VCaP (cell line): ENCODE measurements around the gene OTUB1.
"Not testable (repeated sequence)": the region's sequence is repeated elsewhere in the genome, so short reads cannot be mapped to it uniquely, and the experiment has no call there.

Source experiments
- H3K27ac ChIP-seq: fragments of 450-650 bp; 2 replicates; pipeline ENCODE4 v1.5.1; 2017
- TF ChIP-seq, protein P1 (sequence below): fragments of 450-650 bp; conservative IDR thresholded peaks from 2 replicates; pipeline ENCODE4 v1.5.1; 2017; ENCODE audit warnings: mild to moderate bottlenecking, moderate library complexity

Gene OTUB1

DNA sequence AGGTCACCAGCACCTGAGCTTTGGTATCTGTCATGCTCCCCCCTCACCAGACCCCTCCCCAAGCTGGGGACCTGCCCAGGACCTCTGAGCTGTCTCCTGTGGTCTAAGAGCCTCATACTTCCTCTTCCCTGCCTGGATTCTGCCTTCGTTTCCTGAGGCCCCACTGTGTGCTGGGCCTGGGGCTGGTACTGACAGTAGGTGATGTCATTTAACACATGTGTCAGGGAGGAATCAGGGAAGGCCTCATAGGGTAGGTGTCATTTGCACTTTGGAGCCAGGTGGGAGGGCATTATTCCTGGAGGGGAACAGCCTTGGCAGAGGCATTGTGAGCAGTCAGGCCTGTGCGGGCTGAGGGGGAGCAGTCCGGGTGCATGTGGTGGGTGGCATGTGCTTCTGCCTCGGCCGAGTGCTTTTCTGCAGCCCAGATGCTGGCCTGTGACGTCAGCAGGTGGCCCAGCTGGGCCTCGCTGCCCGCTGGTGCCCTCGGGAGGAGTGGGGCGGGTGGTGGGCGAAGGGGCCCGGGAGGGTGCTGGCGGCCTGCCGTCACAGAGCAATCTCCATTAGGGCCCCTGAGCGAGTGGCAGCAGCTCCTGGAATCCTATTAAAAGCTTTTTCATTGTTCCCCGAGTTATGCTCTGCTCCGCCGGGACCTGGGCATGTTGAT, 58.6 kb downstream of the OTUB1 start:
- TF ChIP-seq, protein P1, sequence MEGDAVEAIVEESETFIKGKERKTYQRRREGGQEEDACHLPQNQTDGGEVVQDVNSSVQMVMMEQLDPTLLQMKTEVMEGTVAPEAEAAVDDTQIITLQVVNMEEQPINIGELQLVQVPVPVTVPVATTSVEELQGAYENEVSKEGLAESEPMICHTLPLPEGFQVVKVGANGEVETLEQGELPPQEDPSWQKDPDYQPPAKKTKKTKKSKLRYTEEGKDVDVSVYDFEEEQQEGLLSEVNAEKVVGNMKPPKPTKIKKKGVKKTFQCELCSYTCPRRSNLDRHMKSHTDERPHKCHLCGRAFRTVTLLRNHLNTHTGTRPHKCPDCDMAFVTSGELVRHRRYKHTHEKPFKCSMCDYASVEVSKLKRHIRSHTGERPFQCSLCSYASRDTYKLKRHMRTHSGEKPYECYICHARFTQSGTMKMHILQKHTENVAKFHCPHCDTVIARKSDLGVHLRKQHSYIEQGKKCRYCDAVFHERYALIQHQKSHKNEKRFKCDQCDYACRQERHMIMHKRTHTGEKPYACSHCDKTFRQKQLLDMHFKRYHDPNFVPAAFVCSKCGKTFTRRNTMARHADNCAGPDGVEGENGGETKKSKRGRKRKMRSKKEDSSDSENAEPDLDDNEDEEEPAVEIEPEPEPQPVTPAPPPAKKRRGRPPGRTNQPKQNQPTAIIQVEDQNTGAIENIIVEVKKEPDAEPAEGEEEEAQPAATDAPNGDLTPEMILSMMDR = no peak
- H3K27ac ChIP-seq = no peak overlapping the region

DNA sequence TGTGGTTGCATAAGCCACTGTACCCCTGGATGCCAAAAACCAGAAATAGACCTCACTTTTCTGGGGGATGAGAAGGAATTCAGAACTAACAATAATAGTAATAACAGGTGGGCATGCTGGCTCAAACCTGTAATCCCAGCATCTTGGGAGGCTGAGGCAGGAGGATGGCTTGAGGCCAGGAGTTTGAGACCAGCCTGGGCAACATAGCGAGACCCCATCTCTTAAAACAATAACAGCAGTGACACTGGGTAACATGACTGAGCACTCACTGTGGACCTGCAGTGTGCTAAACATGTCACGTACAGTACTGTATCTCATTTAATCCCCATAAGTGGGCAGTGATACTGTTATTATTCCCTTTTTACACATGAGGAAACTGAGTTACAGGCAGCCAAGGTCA, 59.5 kb downstream of the OTUB1 start:
- H3K27ac ChIP-seq = no peak overlapping the region
- TF ChIP-seq, protein P1 = no peak

DNA sequence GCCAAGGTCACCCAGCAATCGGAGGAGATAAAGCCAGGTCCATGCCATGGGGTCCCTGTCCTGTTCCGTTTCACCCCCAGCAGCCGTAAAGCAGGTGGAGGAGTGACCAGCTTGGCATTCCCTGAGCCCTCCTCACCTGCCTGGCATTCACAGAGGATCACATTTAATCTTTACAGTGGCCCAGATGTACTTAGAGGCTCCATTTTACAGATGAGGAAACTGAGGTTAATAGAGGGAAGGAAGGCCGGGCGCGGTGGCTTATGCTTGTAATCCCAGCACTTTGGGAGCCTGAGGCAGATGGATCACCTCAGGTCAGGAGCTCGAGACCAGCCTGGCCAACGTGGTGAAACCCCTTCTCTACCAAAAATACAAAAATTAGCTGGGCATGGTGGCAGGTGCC, 61.1 kb downstream of the OTUB1 start:
- not testable (repeated sequence) for H3K27ac ChIP-seq
